T1000 (cell line): ENCODE data around the gene TMUB2.
A peak's percentile ranks its signal among the peaks of the same experiment; 100 is the strongest.
"Not testable (repeated sequence)": the region's sequence is repeated elsewhere in the genome, so short reads cannot be mapped to it uniquely, and the experiment has no call there.

Experiments used
- DNase-seq: peaks from one replicate; lab custom pipeline; 2025; ENCODE audit warnings: mixed read lengths; lab: John Stamatoyannopoulos, UW

TMUB2 gene

DNA sequence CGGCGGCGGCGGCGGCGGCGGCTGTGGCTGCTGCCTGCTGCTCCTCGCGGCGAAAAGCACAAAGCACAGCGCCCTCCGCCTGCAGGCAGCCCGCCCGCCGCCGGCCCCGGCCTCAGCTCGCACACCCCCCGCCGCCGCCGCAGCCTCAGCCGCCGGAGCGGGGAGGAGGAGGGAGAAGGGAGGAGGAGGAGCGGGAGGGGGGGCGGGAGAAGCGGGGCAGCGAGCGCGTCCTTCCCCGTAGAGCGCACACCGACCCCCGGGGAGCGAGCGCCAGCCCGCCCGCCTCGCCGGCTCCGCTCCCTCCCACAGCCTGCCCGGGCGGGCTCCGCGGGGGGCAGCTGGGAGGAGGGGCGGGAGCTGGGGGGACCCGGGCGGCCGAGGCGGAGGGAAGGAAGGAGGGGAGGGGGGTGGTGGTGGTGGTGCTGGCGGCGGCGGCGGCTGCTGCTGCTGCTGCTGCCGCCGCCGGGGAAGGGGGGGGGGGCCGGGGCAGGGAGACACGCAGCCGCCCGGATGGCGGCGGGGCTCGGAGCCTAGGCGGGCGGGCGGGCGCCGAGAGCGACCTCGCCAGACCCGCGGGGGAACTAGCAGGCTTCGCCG, 32.9 kb downstream of the TMUB2 start, which contains the start of gene UBTF:
UBTF (minus strand) TSS at position 60 of the 597 bp plus-strand sequence. CDS start 1,446 bp downstream, outside the sequence.
- DNase-seq, result peak; percentile 58

DNA sequence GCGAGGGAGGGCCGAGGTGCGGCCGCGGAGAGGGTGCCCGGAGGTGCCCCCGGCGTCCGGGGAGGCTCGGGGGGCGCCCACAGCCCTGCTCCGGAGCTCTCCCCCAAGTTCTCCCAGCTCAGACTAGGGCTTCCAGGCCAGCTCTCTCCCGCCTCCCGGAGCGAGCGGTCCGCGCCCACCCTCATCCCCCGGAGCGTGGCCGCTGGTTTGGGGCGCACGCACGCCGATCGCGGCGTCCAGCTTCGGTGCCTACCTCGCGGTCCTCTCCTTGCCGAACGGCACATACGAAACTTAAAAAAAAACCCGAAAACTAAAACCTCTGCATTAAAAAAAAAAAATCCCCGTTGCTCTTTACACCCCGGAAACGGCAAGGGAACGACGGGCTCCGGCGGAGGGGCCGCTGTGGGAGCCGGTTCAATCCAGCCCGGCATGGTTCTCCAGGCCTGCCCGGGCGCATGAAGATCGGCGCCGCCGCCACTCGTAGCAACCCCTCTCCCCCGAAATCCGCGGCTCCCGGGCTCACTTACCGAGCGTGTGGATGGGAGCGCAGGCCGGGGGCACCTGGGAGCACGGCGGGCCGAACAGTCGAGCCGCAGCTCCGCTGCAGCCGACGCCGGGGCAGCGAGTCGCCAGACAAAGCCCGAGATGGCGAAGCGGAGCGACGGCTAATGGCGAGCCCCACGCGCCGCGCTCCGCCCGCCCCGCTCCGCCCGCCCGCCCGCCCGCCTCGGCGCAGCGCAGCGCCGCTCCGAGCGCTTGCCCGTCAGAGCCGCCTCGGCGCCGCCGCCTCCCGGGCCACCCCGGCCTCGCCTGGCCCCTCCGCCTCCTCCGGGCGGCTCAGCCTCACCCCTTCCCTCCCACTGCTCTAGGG, 33.7 kb downstream of the TMUB2 start:
- DNase-seq, result no peak

DNA sequence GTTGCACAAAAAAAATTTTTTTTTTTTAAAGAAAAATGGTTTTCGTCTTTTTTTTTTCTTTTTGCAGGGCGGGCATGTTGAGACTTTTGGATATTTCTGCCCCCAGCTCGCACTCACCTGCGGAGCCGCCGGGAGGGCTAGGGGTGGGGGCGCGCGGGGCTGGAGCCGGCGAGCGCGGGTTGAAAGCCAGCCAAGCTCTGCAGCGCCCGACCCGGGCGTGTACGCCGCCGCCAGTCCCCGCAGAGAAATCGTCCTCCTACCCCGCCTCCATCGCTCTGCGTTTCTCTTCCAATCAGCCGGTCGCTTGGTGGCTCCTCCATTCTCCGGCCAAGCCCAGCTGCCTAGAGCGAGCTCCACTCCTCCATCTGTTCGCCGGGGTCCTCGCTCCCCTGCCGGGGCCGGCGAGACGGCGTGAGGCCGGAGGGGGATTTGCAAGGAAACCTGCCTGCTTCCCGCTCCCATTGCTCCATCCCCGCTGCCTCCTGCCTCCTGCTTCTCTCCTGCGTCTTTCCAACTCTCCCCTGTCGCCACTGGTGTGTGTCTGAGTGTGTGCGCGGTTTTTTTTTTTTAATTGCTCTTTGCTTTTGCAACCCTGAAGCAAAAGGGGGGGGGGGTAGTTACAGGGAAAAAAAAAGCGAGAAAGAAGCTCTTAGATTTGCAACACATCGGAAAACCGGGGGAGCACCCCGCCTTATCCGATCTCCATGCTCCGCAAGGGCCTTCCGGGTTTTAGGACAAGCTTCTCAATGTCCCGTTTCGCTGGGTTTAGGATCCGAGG, 34.5 kb downstream of the TMUB2 start:
- DNase-seq, result peak; percentile 62

DNA sequence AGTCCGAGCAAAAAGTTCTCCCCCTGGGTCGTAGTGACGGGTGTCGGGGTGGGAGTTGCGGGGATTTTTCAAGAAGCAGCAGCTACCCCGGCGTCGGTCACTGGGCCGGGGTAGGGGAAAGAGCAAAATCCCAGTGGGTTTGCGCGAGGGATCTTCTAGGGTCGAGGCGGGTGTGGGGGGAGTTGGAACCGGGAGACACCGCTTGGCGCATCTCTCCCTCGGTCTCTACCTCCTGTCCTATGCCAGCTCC, 35.0 kb downstream of the TMUB2 start:
- DNase-seq, result no peak

DNA sequence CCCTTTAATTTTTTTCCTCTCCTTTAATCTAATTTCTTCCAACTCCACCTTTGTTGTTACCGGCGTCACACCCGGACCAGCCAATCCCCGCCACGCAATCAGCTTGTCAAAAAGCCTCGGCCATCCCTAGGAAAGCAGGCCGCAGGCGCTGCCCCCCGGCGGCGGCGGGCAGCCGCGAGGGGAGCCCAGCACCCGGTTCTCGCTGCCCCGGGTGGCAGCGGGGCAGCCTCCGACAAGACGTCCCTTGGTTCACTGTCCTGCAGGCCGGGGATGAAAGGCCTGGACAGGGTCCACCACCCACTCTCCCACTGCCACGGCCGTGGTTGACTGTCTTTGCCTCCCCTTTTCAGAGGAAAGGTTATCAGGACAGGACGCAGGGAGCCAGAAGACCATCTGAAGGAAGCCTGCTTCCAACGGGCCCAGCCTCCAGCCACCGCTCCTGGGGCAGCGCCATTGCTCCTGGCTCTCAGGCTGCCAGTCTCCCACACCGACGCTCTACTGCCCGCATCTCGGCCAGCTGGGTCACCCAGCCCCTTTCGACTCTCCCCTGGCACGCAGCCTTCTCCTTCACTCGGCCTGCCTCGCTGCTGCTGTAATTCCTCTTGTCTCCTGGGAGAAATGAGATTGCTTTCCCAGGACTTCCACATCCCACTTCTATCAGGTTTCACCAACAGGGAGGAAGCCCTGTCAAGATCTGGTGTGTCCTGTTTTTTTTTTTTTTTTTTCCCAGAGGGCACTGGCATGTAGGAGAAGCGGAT, 35.5 kb downstream of the TMUB2 start:
- peak; percentile 31 for DNase-seq

DNA sequence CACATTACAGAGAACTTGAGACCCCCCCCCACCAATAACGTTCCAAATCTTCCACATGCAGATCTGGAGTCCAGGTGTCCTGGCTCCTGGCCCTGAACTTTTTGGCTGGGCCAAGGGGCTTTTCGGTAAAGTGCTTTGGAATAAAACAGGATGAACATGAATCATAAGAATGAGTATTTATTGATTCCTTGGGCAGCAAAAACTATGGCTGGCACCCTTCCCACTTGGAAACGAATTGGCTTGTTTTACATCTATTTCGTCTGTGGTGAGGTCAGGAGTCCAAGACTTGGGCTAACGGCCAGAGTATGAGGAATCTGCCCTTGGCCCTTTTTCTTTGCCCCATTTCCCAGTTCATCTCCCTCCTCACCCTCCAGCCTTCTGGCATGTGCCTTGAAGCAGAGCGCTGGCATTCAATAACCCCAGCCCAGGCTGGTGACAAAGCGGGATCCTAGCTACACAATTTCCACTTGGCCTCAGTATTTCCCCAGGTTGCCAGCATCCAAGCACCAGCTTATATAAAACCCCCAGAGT, 36.8 kb downstream of the TMUB2 start:
- peak; percentile 56 for DNase-seq

DNA sequence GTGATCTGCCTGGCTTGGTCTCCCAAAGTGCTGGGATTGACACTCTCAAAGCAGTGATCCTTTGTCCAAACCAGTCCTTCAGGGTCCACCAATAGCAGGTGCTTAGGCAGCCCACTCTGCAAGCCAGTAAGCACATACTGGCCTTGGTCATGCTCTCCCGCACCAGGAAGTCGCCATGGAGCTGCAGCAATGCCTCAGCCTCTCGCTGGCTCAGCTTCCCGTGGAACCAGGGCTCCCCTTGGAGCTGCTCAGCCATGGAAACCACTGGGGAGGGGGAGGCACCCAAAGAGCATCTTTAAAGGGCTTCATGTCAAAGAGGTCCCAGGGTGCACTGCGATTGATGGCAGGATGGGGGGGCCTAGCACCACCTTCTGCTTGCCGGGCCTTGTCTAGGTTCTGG, 42.3 kb downstream of the TMUB2 start:
- no peak for DNase-seq

DNA sequence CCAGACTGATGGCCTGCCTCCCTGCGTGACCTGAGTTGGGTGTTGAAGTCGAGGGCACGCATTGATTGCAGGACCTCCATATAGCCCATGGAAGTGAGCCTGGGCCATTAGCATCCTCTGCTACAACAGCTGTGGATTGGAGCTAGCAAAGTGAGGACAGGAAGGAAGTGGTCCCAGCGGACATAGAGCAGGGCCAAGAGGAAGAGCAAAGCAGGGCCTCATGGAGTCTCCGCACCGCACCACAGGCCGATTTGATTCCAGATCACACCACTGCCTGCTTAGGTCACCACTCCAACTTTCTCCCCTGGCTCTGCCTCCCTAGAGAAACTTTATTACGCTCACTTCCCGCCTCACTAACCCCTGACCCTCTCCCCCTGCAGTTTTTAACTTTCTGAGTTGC, 43.4 kb downstream of the TMUB2 start:
- no peak for DNase-seq

DNA sequence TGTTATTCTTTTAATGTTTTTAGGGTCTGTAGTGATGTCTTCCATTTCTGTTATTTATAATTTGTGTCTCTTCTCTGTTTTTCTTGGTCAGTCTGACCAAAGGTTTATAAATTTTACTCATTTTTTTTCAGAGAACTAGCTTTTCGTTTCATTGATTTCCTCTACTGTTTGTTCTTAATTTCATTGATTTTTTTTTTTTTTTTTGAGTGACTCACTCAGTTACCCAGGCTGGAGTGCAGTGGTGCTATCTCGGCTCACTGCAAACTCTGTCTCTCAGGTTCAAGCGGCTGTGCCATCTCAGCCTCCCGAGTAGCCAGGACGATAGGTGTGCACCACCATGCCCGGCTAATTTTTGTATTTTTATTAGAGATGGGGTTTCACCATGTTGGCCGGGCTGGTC, 45.3 kb downstream of the TMUB2 start:
- no peak for DNase-seq

DNA sequence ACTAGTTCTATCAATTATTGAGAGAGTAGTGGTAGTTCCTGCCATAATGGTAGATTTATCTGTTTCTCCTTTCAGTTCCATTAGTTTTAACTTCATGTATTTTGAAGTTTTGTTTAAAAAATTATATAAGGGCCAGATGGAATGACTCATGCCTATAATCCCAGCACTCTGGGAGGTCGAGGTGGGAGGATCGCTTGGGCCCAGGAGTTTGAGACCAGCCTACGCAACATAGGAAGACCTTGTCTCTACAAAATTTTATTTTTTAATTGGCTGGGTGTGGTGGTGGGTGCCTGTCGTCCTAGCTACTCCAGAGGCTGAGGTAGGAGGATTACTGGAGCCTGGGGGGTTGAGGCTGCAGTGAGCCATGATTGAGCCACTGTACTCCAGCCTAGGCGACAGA, 46.8 kb downstream of the TMUB2 start:
- DNase-seq, result no peak

DNA sequence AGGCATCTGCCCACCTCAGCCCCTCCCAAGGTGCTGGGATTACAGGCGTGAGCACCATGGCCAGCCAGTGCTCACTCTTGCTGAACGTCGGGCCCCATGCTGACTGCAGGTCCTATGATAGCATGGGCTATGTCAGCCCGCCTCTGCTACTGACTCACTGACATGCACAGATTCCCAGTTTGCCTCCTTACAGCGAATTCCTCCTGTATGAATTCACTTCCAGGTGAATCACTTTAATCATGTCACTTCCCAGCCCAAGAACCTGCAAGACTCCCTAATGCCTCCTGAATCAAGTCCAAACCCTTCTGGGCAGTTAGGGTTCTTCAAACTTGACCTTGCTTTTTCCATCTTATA, 48.8 kb downstream of the TMUB2 start:
- no peak for DNase-seq

DNA sequence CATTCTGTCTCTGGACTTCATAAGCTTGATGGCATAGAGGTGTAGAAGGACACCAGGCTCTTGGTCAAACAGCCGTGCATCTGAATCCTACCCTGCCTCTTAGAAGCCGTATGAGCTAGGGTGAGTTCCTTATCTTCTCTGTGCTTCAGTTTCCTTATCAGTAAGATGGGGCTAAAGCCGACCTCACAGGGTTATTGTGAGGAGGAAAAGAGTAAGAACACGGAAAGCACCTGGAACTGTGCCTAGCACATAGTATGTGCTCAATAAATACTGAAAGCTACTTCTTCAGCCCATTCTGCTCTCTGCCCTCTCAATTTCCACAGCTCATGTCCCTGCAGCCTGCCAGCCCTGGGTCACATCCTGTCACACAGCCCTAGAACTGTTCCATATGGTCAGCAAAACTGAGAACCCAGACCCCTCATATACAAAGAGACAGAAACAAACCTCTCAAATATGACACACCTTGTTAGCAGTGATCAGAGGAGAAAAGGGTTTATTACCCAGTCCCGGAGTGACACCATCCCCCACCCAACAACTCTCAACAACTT, 49.7 kb downstream of the TMUB2 start:
- no peak for DNase-seq

DNA sequence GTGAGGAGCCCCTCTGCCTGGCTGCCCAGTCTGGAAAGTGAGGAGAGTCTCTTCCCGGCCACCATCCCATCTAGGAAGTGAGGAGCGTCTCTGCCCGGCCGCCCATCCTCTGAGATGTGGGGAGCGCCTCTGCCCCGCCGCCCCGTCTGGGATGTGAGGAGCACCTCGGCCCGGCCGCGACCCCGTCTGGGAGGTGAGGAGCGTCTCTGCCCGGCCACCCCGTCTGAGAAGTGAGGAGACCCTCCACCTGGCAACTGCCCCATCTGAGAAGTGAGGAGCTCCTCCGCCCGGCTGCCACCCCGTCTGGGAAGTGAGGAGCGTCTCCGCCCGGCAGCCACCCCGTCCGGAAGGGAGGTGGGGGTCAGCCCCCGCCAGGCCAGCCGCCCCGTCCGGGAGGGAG, 51.1 kb downstream of the TMUB2 start:
- DNase-seq, result not testable (repeated sequence)

DNA sequence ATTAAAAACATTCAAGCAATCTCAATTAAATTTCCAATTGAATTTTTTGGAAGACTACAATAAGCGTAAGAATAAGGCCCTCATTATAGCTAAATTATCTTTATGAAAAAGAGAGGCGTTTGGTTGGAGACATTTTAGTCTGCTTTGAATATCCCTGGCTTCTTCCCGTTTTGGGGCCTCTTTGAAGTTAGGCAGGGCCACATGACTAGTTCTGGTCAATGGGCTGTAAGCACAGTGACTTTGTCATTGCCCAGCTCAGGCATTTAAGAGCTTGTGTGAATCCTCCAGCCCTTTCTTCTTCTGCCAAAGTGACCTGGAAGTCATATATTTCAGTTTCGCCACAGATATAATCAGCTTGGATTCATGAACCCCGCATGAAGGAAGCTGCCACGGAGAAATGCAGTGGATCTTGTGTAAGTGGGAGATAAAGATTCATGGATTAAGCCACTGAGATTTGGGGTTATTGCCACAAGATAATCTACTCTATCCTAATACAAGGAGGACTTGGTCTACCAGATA, 54.4 kb downstream of the TMUB2 start:
- no peak for DNase-seq
